ENCODE measurements around the gene ERGIC3.

GRCh38 chr20:35576816-35577215, 34.9 kb downstream of the ERGIC3 start:
- TF ChIP-seq CTCF (conservative IDR thresholded peaks at IDR 0.05) = no peak
- no peak for TF ChIP-seq EZH2 (IDR thresholded peaks at IDR 0.05; ENCODE audit: low read depth)

Measured in PC-9 (cell line).